ENCODE results near the gene C4orf50. TPM values are rescaled to one million over a fixed set of nuclear protein-coding genes. Genes with fewer than 3 reads are reported as not detected.
"Not testable (repeated sequence)": the region's sequence is repeated elsewhere in the genome, so short reads cannot be mapped to it uniquely, and the experiment has no call there.

Gene C4orf50
- total RNA-seq, 2 donors from 2014 or later, result 0.13 TPM; not detected in 1

DNA sequence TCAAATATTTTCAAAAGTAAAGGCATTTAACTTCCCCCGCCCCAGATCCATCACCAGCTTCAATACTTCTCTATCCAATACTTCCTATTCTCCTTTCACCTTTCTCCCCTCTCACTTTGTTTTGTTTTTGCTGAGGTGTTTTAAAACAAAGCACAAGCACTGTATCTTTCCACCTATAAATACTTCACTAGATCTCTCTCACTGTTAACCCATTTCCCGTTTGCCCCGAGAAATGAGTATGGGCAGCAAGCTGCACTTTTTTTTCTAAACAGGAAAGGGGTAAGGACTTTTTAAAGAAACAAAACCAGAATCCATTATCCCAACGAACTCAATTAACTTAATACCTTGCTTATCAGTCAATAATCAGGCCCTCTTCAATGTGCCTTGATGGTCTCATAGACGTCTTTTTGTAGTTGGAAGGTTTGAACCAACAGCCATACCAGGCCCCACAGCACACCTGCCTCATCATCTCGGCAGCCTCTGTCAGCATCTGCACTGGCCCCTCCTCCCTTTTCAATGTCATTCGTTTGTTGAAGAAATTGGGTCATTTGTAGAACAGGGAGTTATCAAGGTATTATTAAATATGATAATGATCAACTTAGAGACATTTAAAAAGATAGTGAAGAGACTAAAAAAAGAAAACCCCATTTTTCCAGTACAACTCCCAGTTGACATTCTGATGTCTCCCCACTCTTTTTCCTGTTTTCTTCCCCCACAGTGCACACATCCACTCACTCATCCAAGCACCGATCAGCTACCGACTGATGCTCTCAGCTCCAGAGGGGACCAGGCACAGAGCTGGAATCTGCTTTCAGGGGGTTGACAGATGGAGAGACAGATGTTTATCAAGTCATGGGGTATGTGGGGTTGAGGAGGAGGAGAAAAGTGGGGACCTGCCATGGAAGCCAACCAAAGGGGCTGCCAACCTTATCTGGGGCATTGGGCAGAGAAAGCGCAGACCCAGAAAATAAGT lies 151.1 kb downstream of the C4orf50 start:
- Histone ChIP-seq H3K4me3 (no peak overlapping the region), H3K27me3 (no peaks in the 10 kb centered on the region), H3K4me1 (no peaks in the 10 kb centered on the region), H3K27ac (no peak overlapping the region), H3K36me3 (no peaks in the 10 kb centered on the region), H3K9me3 (no peaks in the 10 kb centered on the region), H3K9ac (ENCODE audit: low read depth in 2 of 2, low read length in 2 of 2) (no peak overlapping the region)
- TF ChIP-seq, protein P1, sequence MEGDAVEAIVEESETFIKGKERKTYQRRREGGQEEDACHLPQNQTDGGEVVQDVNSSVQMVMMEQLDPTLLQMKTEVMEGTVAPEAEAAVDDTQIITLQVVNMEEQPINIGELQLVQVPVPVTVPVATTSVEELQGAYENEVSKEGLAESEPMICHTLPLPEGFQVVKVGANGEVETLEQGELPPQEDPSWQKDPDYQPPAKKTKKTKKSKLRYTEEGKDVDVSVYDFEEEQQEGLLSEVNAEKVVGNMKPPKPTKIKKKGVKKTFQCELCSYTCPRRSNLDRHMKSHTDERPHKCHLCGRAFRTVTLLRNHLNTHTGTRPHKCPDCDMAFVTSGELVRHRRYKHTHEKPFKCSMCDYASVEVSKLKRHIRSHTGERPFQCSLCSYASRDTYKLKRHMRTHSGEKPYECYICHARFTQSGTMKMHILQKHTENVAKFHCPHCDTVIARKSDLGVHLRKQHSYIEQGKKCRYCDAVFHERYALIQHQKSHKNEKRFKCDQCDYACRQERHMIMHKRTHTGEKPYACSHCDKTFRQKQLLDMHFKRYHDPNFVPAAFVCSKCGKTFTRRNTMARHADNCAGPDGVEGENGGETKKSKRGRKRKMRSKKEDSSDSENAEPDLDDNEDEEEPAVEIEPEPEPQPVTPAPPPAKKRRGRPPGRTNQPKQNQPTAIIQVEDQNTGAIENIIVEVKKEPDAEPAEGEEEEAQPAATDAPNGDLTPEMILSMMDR (IDR thresholded peaks at IDR 0.05), result no peak
- intact Hi-C loops (cut with DNase I), result no loop called here
- DNase-seq, result no peak

GRCh38 chr4:5865896-5866599 lies 152.2 kb downstream of the C4orf50 start:
- Histone ChIP-seq H3K27ac (no peak overlapping the region), H3K4me3 (no peak overlapping the region), H3K4me1 (no peaks in the 10 kb centered on the region), H3K9me3 (no peaks in the 10 kb centered on the region), H3K27me3 (no peaks in the 10 kb centered on the region), H3K36me3 (no peaks in the 10 kb centered on the region), H3K9ac (ENCODE audit: low read depth in 2 of 2, low read length in 2 of 2) (no peak overlapping the region)
- intact Hi-C loops (cut with DNase I), result no loop called here
- TF ChIP-seq, protein P1 (IDR thresholded peaks at IDR 0.05), result no peak
- DNase-seq, result no peak

- Histone ChIP-seq H3K36me3 (no peaks in the 10 kb centered on the region), H3K27ac (no peak overlapping the region), H3K4me1 (no peaks in the 10 kb centered on the region), H3K27me3 (no peaks in the 10 kb centered on the region), H3K9ac (ENCODE audit: low read depth in 2 of 2, low read length in 2 of 2) (no peak overlapping the region), H3K4me3 (no peak overlapping the region), H3K9me3 (no peaks in the 10 kb centered on the region)
- no peak for DNase-seq
- TF ChIP-seq, protein P1 (IDR thresholded peaks at IDR 0.05), result no peak
- intact Hi-C loops (cut with DNase I), result no loop called here
Observed at GRCh38 chr4:5863461-5864113, 154.6 kb downstream of the C4orf50 start.

GRCh38 chr4:5858020-5858769 lies 160.0 kb downstream of the C4orf50 start:
- Histone ChIP-seq H3K27me3 (no peaks in the 10 kb centered on the region), H3K4me3 (no peak overlapping the region), H3K9me3 (no peaks in the 10 kb centered on the region), H3K36me3 (no peaks in the 10 kb centered on the region), H3K27ac (no peak overlapping the region), H3K4me1 (no peaks in the 10 kb centered on the region), H3K9ac (ENCODE audit: low read depth in 2 of 2, low read length in 2 of 2) (no peak overlapping the region)
- TF ChIP-seq, protein P1 (IDR thresholded peaks at IDR 0.05), result no peak
- intact Hi-C loops (cut with DNase I), result no loop called here
- no peak for DNase-seq

GRCh38 chr4:5857199-5857598 lies 161.0 kb downstream of the C4orf50 start:
- Histone ChIP-seq H3K9me3 (no peaks in the 10 kb centered on the region), H3K27me3 (no peaks in the 10 kb centered on the region), H3K4me3 (no peak overlapping the region), H3K4me1 (no peaks in the 10 kb centered on the region), H3K9ac (ENCODE audit: low read depth in 2 of 2, low read length in 2 of 2) (no peak overlapping the region), H3K36me3 (no peaks in the 10 kb centered on the region), H3K27ac (no peak overlapping the region)
- intact Hi-C loops (cut with DNase I), result no loop called here
- no peak for DNase-seq
- TF ChIP-seq, protein P1 (IDR thresholded peaks at IDR 0.05), result no peak

DNA sequence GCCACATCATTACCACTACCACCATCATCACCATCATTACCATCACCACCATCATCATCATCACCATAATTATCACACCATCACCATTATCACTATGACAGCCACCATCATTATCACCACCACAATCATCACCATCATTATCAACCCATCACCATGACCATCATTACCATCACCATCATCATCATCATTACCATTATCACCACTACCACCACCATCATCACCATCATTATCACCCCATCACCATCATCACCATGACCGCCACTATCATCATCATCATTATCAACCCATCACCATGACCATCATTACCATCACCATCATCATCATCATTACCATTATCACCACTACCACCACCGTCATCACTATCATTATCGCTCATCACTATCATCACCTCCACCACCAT lies 161.9 kb downstream of the C4orf50 start:
- DNase-seq; H3K36me3 ChIP-seq; H3K27ac ChIP-seq; H3K4me1 ChIP-seq; H3K9me3 ChIP-seq; intact Hi-C loops (cut with DNase I); H3K27me3 ChIP-seq; H3K9ac ChIP-seq (ENCODE audit: low read depth in 2 of 2, low read length in 2 of 2); H3K4me3 ChIP-seq: not testable (repeated sequence)

Measured in colonic mucosa (tissue), 4 donors.